Esophagus squamous epithelium (tissue), 4 donors: ENCODE data around the gene CLDN1.

Source experiments
- POLR2A ChIP-seq, 4 donors: fragments of 450-650 bp; IDR thresholded peaks; one replicate each; pipeline ENCODE4 v1.6.1; 2017; ENCODE audit warnings: antibody characterized with exemption in 4 of 4, mild to moderate bottlenecking in 4 of 4, moderate library complexity in 3 of 4
- TF ChIP-seq, protein P1 (sequence below), 6 experiments: fragments of 450-650 bp in 4 of 6; fragments of 200-600 bp in 2 of 6; sonication (generic) in 2 of 6; IDR thresholded peaks; one replicate each; pipeline ENCODE4 v1.5.1; 2016 to 2019; ENCODE audit warnings: antibody characterized with exemption in 6 of 6, mild to moderate bottlenecking in 4 of 6, moderate library complexity in 4 of 6

DNA sequence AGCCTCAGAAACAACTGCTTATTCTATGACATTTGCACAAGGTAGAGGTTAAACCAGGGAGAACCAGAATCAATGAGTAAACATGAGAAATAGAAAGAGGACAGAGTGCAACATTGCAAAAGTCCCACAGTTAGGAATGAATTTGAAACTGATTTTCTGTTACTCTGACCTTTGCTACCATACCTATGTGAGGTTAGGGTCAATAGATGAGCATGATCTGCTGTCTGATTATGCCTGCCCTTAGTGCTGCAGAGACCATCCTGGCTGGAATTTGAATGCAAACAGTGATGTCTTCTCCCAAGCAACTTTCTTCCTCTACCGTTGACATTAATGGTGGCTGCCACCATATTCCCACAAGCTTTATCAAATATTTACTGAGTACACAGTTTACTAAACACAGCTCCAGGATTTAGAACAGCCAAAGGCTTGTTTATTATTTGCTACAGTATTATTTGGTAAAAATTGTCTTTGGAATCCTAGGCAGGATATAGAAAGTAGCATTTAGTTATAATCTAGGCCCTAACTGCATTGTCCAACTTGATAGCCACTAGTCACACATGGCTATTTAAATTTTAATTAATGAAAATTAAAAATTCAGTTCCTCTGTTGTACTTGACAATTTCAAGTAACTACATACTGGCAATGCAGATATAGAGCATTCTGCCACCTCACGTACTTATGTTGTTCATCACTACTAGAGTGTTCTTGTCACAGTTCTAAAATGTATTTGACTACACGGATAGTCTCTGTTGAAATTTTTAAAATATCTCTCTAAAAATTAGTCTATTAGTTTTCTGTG is 8.9 kb upstream of the CLDN1 start:
- TF ChIP-seq, protein P1, sequence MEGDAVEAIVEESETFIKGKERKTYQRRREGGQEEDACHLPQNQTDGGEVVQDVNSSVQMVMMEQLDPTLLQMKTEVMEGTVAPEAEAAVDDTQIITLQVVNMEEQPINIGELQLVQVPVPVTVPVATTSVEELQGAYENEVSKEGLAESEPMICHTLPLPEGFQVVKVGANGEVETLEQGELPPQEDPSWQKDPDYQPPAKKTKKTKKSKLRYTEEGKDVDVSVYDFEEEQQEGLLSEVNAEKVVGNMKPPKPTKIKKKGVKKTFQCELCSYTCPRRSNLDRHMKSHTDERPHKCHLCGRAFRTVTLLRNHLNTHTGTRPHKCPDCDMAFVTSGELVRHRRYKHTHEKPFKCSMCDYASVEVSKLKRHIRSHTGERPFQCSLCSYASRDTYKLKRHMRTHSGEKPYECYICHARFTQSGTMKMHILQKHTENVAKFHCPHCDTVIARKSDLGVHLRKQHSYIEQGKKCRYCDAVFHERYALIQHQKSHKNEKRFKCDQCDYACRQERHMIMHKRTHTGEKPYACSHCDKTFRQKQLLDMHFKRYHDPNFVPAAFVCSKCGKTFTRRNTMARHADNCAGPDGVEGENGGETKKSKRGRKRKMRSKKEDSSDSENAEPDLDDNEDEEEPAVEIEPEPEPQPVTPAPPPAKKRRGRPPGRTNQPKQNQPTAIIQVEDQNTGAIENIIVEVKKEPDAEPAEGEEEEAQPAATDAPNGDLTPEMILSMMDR (IDR thresholded peaks at IDR 0.05): no peak
- no peak for TF ChIP-seq POLR2A (IDR thresholded peaks at IDR 0.05)
